GM23338 (cell line): ENCODE measurements around the gene EMCN. TPM values are rescaled to one million over a fixed set of nuclear protein-coding genes. Genes with fewer than 3 reads are reported as not detected.

Experiments used
- ATAC-seq: fragments of 200-7000 bp; cut with Tn5 transposase; 3 replicates; pipeline ENCODE4 v1.9.1; 2020
- DNase-seq: peaks from one replicate; pipeline ENCODE4 v3.0.0-alpha.2; 2015; ENCODE audit warnings: low spot score
- H2AFZ ChIP-seq: fragments of 200-600 bp; sonication (generic); 2 replicates; pipeline ENCODE4 v1.8.0; 2016; ENCODE audit warnings: antibody characterized with exemption, mild to moderate bottlenecking, moderate library complexity
- H3F3A ChIP-seq: fragments of 200-600 bp; sonication (generic); replicated peaks from 2 replicates; pipeline ENCODE4 v1.8.0; 2017; ENCODE audit warnings: antibody characterized with exemption, mixed run types, low read depth
- H3K27ac ChIP-seq: fragments of 200-600 bp; sonication (generic); 2 replicates; pipeline ENCODE4 v1.6.1; 2016; ENCODE audit warnings: low read depth
- H3K27me3 ChIP-seq: fragments of 200-600 bp; sonication (generic); 2 replicates; pipeline ENCODE4 v1.8.0; 2016; ENCODE audit warnings: mild to moderate bottlenecking, mixed run types, moderate library complexity; ENCODE audit not compliant: insufficient read depth
- H3K36me3 ChIP-seq: fragments of 200-600 bp; sonication (generic); 2 replicates; pipeline ENCODE4 v1.8.0; 2016; ENCODE audit warnings: mild to moderate bottlenecking; ENCODE audit not compliant: insufficient read depth
- H3K4me1 ChIP-seq: fragments of 200-600 bp; sonication (generic); 2 replicates; pipeline ENCODE4 v1.8.0; 2016; ENCODE audit warnings: mild to moderate bottlenecking, moderate library complexity; ENCODE audit not compliant: insufficient read depth
- H3K4me2 ChIP-seq: fragments of 200-600 bp; sonication (generic); 2 replicates; pipeline ENCODE4 v1.7.1; 2017; ENCODE audit warnings: mixed run types
- H3K4me3 ChIP-seq: fragments of 200-600 bp; sonication (generic); 2 replicates; pipeline ENCODE4 v1.6.1; 2016; ENCODE audit warnings: mixed run types
- H3K79me2 ChIP-seq: fragments of 200-600 bp; sonication (generic); replicated peaks from 2 replicates; pipeline ENCODE4 v1.8.0; 2017; ENCODE audit warnings: mild to moderate bottlenecking; ENCODE audit not compliant: insufficient read depth
- H3K9me2 ChIP-seq: fragments of 200-600 bp; sonication (generic); 2 replicates; pipeline ENCODE4 v1.8.0; 2017; ENCODE audit not compliant: insufficient read depth
- H4K20me1 ChIP-seq: fragments of 200-600 bp; sonication (generic); replicated peaks from 2 replicates; pipeline ENCODE4 v1.8.0; 2017; ENCODE audit warnings: mild to moderate bottlenecking; ENCODE audit not compliant: insufficient read depth
- H3K27ac Mint-ChIP-seq: 2 replicates; pipeline ENCODE4 v1.8.0; 2020; ENCODE audit warnings: inconsistent platforms, mild to moderate bottlenecking, moderate library complexity, mixed read lengths
- H3K27me3 Mint-ChIP-seq: 3 replicates; pipeline ENCODE4 v1.8.0; 2022; ENCODE audit warnings: low read depth, mild to moderate bottlenecking, moderate library complexity, mixed read lengths, inconsistent platforms; ENCODE audit not compliant: insufficient read depth, poor library complexity
- H3K36me3 Mint-ChIP-seq: 3 replicates; pipeline ENCODE4 v1.8.0; 2021; ENCODE audit warnings: low read depth, mild to moderate bottlenecking, inconsistent platforms, moderate library complexity, mixed read lengths
- H3K4me1 Mint-ChIP-seq: 3 replicates; pipeline ENCODE4 v1.8.0; 2020; ENCODE audit warnings: mild to moderate bottlenecking, inconsistent platforms, mixed read lengths
- H3K4me3 Mint-ChIP-seq: 3 replicates; pipeline ENCODE4 v1.8.0; 2021; ENCODE audit warnings: moderate library complexity, mild to moderate bottlenecking, inconsistent platforms, mixed read lengths
- H3K9me3 Mint-ChIP-seq: 3 replicates; pipeline ENCODE4 v1.8.0; 2020; ENCODE audit warnings: moderate library complexity, mild to moderate bottlenecking, inconsistent platforms, mixed read lengths
- CREB1 ChIP-seq: fragments of 250-450 bp; sonication (Bioruptor Pico); IDR thresholded peaks from 2 replicates; pipeline ENCODE4 v1.5.0; 2020; ENCODE audit warnings: low read depth, mild to moderate bottlenecking, moderate library complexity
- EZH2 ChIP-seq: fragments of 200-600 bp; sonication (generic); IDR thresholded peaks from one replicate; pipeline ENCODE4 v1.8.0; 2017; ENCODE audit warnings: antibody characterized with exemption, mild to moderate bottlenecking, low read depth; ENCODE audit not compliant: unreplicated experiment
- EZH2phosphoT487 ChIP-seq: fragments of 200-600 bp; sonication (generic); IDR thresholded peaks from one replicate; pipeline ENCODE4 v1.8.1; 2018; ENCODE audit warnings: antibody characterized with exemption; ENCODE audit not compliant: unreplicated experiment
- JUNB ChIP-seq: IDR thresholded peaks from one replicate; pipeline ENCODE4 v1.6.1; 2016; ENCODE audit warnings: antibody characterized with exemption; ENCODE audit not compliant: unreplicated experiment
- POLR2AphosphoS5 ChIP-seq: IDR thresholded peaks from 2 replicates; pipeline ENCODE4 v1.6.1; 2016; ENCODE audit warnings: antibody characterized with exemption, low read depth
- STAT1 ChIP-seq: IDR thresholded peaks from one replicate; pipeline ENCODE4 v1.6.1; 2016; ENCODE audit warnings: antibody characterized with exemption; ENCODE audit not compliant: unreplicated experiment
- ZNF114 ChIP-seq: fragments of 250-450 bp; sonication (Bioruptor Pico); IDR thresholded peaks from 2 replicates; pipeline ENCODE4 v1.5.0; 2020; ENCODE audit warnings: mild to moderate bottlenecking, moderate library complexity
- ZNF331 ChIP-seq: fragments of 250-450 bp; sonication (Bioruptor Pico); IDR thresholded peaks from 2 replicates; pipeline ENCODE4 v1.5.0; 2020; ENCODE audit warnings: low read depth, mild to moderate bottlenecking, moderate library complexity
- polyA plus RNA-seq: library from polyadenylated mRNA; unstranded; fragments of >200 nt; fragmentation: Nextera tagmentation; extraction: Ambion mirVana; gene quantifications from 2 replicates; pipeline ENCODE4 v1.2.1, GENCODE V29; 2016
- total RNA-seq: library from RNA; depleted of rRNA; stranded (reverse); fragments of >200 nt; shearing (Covaris generic); gene quantifications from 2 replicates; pipeline ENCODE4 v1.2.3, GENCODE V29; 2014
- TF ChIP-seq, protein P1 (sequence below), 2 experiments: fragments of 200-600 bp in 1 of 2; sonication (generic) in 1 of 2; conservative IDR thresholded peaks; 2 replicates each; pipeline versions ENCODE4 v1.5.1 to v1.6.1; 2016 to 2017; ENCODE audit warnings: antibody characterized with exemption in 2 of 2, low read depth in 2 of 2, mild to moderate bottlenecking in 2 of 2, moderate library complexity in 1 of 2
- TF ChIP-seq, protein P2 (sequence below): IDR thresholded peaks from 2 replicates; pipeline ENCODE4 v1.6.1; 2016; ENCODE audit warnings: antibody characterized with exemption

The EMCN gene
- total and polyA plus RNA-seq, 2 experiments from 2014 or later, result not detected

DNA sequence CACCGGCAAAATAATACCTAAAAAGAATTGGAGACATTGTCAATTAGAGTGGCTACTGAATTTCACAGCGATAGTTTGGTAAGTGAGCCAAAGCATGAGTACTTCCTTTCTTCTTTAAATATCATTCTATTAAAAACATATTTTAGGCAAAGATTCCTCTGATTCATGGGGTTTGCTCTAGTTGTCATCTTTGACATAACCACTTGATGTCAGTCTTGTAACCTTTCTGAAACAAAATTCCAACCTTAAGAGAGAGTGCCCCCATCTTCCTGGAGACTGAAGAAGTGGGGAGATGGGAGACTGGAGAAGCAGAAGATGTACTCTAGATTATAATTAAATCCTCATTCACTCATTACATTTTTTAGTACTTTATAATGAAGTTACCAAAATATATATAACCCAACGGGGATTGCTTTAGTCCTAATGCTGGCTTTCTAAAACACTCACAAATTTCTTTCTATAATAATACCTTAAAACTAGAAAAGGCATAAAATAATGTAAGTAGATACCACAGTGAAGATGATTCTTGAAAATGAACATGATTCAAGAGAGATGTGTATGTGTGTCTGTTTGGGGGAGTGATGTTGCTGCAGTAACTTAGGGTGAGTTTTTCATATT lies 96.4 kb downstream of the EMCN start:
- Histone ChIP-seq H3K4me1 (0 out of 2 replicates have a peak, but pooled peaks cover 7% of the 10 kb centered on the region), H2AFZ (no peak overlapping the region), H3F3A (no peaks in the 10 kb centered on the region), H3K27me3 (no peaks in the 10 kb centered on the region), H3K4me3 (no peak overlapping the region), H3K4me2 (no peak overlapping the region), H3K79me2 (no peaks in the 10 kb centered on the region), H3K27ac (no peak overlapping the region), H3K9me2 (no peaks in the 10 kb centered on the region), H4K20me1 (no peaks in the 10 kb centered on the region), H3K36me3 (no peaks in the 10 kb centered on the region)
- DNase-seq, result peak; percentile 50
- ATAC-seq, result peak; percentile 60
- TF ChIP-seq ZNF331 (CRISPR knock-in tag), result no peak
- TF ChIP-seq, protein P1, sequence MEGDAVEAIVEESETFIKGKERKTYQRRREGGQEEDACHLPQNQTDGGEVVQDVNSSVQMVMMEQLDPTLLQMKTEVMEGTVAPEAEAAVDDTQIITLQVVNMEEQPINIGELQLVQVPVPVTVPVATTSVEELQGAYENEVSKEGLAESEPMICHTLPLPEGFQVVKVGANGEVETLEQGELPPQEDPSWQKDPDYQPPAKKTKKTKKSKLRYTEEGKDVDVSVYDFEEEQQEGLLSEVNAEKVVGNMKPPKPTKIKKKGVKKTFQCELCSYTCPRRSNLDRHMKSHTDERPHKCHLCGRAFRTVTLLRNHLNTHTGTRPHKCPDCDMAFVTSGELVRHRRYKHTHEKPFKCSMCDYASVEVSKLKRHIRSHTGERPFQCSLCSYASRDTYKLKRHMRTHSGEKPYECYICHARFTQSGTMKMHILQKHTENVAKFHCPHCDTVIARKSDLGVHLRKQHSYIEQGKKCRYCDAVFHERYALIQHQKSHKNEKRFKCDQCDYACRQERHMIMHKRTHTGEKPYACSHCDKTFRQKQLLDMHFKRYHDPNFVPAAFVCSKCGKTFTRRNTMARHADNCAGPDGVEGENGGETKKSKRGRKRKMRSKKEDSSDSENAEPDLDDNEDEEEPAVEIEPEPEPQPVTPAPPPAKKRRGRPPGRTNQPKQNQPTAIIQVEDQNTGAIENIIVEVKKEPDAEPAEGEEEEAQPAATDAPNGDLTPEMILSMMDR (conservative IDR thresholded peaks at IDR 0.05; ENCODE audit: low read depth in 2 of 2), result peak; percentile 64 to 68
- H3K27ac Mint-ChIP-seq, result no peak overlapping the region
- peaks cover 11% of the 10 kb centered on the region; the same call in 2 of the 3 replicates for H3K4me1 Mint-ChIP-seq
- H3K27me3 Mint-ChIP-seq, result peaks cover 4% of the 10 kb centered on the region
- H3K36me3 Mint-ChIP-seq, result no peaks in the 10 kb centered on the region
- H3K4me3 Mint-ChIP-seq, result no peak overlapping the region
- H3K9me3 Mint-ChIP-seq, result no peaks in the 10 kb centered on the region

DNA sequence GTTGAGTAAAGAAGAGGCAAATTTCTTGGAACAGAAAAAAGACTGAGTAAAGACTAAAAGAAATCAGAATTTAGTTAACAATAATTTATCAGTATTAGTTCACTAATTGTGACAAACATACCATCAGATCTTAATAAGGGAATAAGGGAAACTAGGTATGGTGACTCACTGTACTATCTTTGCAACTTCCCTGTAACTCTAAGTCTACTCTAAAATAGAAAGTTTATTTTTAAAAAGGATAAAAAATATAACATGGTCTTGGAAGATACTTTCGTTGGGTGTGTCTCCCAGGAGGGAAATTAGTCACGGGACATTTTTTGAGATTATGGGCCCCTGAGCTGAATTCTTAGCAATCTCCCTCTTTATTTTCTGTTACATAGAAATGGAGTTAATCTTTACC lies 97.3 kb downstream of the EMCN start:
- Mint-ChIP-seq H3K4me3 (no peak overlapping the region), H3K9me3 (no peaks in the 10 kb centered on the region), H3K36me3 (no peaks in the 10 kb centered on the region), H3K27ac (no peak overlapping the region), H3K27me3 (peaks cover 4% of the 10 kb centered on the region), H3K4me1 (peaks cover 11% of the 10 kb centered on the region; the same call in 2 of the 3 replicates)
- H3K27me3 ChIP-seq, result no peaks in the 10 kb centered on the region
- no peaks in the 10 kb centered on the region for H3F3A ChIP-seq
- no peaks in the 10 kb centered on the region for H3K9me2 ChIP-seq
- 0 out of 2 replicates have a peak, but pooled peaks cover 7% of the 10 kb centered on the region for H3K4me1 ChIP-seq
- DNase-seq (no peak), ATAC-seq (no peak)
- H3K4me2 ChIP-seq, result no peak overlapping the region
- no peak overlapping the region for H3K27ac ChIP-seq
- H2AFZ ChIP-seq, result no peak overlapping the region
- H3K79me2 ChIP-seq, result no peaks in the 10 kb centered on the region
- TF ChIP-seq CREB1 (CRISPR knock-in tag) (no peak), JUNB (no peak)
- TF ChIP-seq, protein P1 (conservative IDR thresholded peaks at IDR 0.05; ENCODE audit: low read depth in 2 of 2), result no peak
- H3K36me3 ChIP-seq, result no peaks in the 10 kb centered on the region
- no peak overlapping the region for H3K4me3 ChIP-seq
- no peaks in the 10 kb centered on the region for H4K20me1 ChIP-seq

DNA sequence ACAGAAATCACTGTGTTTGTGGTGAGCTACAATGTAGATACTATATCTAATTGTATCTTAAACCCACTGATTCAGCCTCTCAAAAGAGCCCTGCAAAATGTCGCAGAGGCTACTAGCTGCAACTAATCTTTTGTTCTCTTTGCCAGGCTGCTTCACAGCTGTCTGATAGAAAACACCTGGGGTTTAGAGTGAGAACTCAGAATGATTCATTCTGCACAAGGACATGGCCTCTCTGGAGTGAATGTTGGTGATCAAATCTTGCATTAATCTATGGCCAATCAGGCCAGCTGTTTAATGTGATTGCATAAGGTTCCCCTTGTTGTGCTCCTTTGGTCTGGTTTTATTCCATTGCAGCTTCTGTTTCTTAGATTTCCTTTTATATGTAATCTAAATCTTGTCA lies 100.3 kb downstream of the EMCN start:
- H3K79me2 ChIP-seq, result no peaks in the 10 kb centered on the region
- ATAC-seq (no peak), DNase-seq (no peak)
- H3K4me1 ChIP-seq, result 0 out of 2 replicates have a peak, but pooled peaks cover 7% of the 10 kb centered on the region
- no peaks in the 10 kb centered on the region for H3K27me3 ChIP-seq
- no peak overlapping the region; the same call in 1 of the 2 replicates for H2AFZ ChIP-seq
- no peak overlapping the region for H3K27ac Mint-ChIP-seq
- H3F3A ChIP-seq, result no peaks in the 10 kb centered on the region
- no peaks in the 10 kb centered on the region for H3K9me2 ChIP-seq
- H3K4me2 ChIP-seq, result no peak overlapping the region
- no peak overlapping the region for H3K4me3 ChIP-seq
- no peaks in the 10 kb centered on the region for H3K9me3 Mint-ChIP-seq
- no peak overlapping the region for H3K27ac ChIP-seq
- H3K4me1 Mint-ChIP-seq, result peaks cover 7% of the 10 kb centered on the region; the same call in 2 of the 3 replicates
- H3K4me3 Mint-ChIP-seq, result no peak overlapping the region
- H4K20me1 ChIP-seq, result no peaks in the 10 kb centered on the region
- peaks cover 4% of the 10 kb centered on the region for H3K27me3 Mint-ChIP-seq
- H3K36me3 ChIP-seq, result no peaks in the 10 kb centered on the region
- H3K36me3 Mint-ChIP-seq, result no peaks in the 10 kb centered on the region
- TF ChIP-seq EZH2phosphoT487 (no peak), POLR2AphosphoS5 (no peak), EZH2 (no peak), ZNF114 (CRISPR knock-in tag) (no peak), JUNB (no peak), STAT1 (no peak)
- TF ChIP-seq, protein P2, sequence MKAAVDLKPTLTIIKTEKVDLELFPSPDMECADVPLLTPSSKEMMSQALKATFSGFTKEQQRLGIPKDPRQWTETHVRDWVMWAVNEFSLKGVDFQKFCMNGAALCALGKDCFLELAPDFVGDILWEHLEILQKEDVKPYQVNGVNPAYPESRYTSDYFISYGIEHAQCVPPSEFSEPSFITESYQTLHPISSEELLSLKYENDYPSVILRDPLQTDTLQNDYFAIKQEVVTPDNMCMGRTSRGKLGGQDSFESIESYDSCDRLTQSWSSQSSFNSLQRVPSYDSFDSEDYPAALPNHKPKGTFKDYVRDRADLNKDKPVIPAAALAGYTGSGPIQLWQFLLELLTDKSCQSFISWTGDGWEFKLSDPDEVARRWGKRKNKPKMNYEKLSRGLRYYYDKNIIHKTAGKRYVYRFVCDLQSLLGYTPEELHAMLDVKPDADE, result no peak
